ENCODE data around the gene ZNF318.
"Not testable (repeated sequence)": the region's sequence is repeated elsewhere in the genome, so short reads cannot be mapped to it uniquely, and the experiment has no call there.

The ZNF318 gene, protein sequence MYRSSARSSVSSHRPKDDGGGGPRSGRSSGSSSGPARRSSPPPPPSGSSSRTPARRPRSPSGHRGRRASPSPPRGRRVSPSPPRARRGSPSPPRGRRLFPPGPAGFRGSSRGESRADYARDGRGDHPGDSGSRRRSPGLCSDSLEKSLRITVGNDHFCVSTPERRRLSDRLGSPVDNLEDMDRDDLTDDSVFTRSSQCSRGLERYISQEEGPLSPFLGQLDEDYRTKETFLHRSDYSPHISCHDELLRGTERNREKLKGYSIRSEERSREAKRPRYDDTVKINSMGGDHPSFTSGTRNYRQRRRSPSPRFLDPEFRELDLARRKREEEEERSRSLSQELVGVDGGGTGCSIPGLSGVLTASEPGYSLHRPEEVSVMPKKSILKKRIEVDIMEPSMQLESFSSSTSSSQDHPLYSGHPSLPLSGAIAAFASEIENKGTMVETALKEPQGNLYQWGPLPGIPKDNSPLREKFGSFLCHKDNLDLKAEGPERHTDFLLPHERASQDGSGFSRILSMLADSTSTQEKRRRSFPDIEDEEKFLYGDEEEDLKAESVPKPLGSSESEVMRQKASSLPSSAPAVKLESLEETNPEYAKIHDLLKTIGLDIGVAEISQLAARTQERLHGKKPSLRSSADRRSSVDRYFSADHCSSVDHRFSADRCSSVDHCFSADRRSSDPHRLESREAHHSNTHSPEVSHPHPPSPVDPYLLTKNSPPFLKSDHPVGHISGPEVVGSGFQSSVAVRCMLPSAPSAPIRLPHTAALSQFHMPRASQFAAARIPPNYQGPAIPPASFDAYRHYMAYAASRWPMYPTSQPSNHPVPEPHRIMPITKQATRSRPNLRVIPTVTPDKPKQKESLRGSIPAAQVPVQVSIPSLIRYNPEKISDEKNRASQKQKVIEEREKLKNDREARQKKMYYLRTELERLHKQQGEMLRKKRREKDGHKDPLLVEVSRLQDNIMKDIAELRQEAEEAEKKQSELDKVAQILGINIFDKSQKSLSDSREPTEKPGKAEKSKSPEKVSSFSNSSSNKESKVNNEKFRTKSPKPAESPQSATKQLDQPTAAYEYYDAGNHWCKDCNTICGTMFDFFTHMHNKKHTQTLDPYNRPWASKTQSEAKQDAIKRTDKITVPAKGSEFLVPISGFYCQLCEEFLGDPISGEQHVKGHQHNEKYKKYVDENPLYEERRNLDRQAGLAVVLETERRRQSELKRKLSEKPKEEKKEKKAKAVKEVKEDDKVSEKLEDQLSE (N-terminal part only)

DNA sequence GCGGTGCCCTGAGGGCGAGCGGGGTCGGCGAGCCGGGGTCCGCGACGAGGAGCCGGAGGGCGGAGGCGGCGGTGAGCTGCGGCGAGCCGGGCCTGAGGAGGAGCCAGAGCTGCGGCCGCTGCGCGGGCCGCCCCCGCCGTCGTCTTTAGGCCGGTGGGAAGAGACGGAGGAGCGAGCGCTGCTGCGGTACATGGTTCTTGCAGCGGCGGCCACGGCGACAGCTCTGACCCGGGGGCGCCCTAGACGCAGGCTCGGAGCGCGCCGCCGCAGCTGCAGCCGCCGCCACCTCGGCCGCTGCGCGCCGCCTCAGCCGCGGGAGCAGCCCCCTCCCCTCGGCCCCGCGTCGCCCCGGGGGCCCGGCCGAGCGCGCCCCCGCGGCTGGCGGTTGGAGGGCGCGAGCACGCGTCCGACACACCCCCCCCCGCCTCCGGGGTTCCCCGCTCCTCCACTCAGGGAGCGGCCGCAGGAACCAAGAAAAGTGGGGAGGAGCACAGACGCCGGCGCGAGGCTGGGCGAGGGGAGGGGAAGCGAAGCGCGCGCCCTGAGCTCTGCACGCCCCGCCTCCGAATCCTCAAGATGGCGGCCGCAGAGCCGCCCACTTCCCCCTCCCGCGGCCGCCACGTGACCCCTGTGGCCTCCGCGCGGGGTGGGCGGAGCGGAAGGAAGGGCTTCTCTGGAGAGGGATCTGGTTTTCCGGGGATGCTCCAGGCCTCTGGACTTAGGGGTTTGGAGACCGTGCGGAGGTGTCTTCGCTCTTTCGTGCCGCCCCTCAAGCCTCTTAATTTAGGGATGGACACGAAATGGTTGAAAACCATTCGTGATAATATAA is at the start of gene ZNF318:
TSS of gene ZNF318 (minus strand) at position 474 of the 829 bp plus-strand sequence. CDS start at position 192, 282 bp downstream.
- peak; percentile 97 for DNase-seq (ENCODE audit: low read depth)
- peak within 1 kb of the TSS; percentile 74 for H3K4me3 ChIP-seq (replicated peaks; ENCODE audit: low read depth, low read length)
- TF ChIP-seq, protein P1, sequence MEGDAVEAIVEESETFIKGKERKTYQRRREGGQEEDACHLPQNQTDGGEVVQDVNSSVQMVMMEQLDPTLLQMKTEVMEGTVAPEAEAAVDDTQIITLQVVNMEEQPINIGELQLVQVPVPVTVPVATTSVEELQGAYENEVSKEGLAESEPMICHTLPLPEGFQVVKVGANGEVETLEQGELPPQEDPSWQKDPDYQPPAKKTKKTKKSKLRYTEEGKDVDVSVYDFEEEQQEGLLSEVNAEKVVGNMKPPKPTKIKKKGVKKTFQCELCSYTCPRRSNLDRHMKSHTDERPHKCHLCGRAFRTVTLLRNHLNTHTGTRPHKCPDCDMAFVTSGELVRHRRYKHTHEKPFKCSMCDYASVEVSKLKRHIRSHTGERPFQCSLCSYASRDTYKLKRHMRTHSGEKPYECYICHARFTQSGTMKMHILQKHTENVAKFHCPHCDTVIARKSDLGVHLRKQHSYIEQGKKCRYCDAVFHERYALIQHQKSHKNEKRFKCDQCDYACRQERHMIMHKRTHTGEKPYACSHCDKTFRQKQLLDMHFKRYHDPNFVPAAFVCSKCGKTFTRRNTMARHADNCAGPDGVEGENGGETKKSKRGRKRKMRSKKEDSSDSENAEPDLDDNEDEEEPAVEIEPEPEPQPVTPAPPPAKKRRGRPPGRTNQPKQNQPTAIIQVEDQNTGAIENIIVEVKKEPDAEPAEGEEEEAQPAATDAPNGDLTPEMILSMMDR (IDR thresholded peaks at IDR 0.05; ENCODE audit: low read length, missing control alignments) = no peak

DNA sequence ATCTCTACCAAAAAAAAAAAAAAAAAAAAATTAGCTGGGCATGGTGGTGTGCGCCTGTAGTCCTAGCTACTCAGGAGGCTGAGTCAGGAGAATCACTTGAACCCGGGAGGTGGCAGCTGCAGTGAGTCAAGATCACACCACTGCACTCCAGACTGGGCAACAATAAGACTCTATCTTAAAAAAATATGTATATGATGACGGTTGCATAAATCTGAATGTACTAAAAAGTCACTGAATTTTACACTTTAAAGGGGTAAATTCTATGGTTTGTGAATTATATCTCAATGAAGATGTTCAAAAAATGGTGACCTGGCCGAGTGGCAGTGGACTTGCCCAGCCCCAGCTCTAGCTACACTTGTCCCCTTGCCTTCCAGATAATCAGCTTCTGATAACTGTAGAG is 47.5 kb upstream of the ZNF318 start:
- TF ChIP-seq, protein P1 (IDR thresholded peaks at IDR 0.05; ENCODE audit: low read length, missing control alignments) = no peak
- H3K4me3 ChIP-seq (replicated peaks; ENCODE audit: low read depth, low read length) = no peak overlapping the region
- DNase-seq (ENCODE audit: low read depth) = no peak

DNA sequence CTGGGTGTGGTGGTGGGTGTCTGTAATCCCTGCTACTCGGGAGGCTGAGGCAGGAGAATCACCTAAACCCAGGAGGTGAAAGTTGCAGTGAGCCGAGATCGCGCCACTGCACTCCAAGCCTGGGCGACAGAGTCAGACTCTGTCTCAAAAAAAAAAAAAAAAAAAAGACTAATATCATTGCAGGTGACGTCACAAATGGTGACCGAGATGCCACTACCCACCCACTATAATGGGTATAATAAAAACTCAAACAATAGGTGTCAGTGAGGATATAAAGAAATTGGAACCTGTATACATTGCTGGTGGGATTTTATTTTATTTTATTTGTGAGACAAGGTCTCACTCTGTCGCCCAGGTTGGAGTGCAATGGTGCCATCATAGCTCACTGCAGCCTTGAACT is 45.8 kb upstream of the ZNF318 start:
- not testable (repeated sequence) for H3K4me3 ChIP-seq (replicated peaks; ENCODE audit: low read depth, low read length); DNase-seq (ENCODE audit: low read depth)

DNA sequence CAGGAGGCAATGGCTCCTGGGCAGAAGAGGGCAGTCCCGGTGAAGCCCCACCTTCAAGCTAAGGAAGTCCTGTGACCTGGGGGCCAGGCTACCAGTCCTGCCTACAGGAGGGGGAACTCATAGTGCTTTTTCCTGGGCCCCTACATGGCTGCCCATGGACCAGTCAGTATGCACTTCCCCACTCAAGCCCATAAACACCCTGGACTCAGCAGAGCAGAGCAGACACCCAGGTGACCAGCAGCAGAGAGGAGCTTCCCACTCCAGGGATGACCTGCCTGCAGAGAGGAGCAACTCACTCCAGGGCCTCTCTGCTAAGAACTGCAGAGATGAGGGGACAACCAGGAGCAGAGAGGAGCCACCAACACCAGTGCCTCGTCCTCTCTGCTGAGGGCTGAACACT is 43.6 kb upstream of the ZNF318 start:
- no peak for DNase-seq (ENCODE audit: low read depth)
- TF ChIP-seq, protein P1 (IDR thresholded peaks at IDR 0.05; ENCODE audit: low read length, missing control alignments) = no peak
- no peak overlapping the region for H3K4me3 ChIP-seq (replicated peaks; ENCODE audit: low read depth, low read length)

DNA sequence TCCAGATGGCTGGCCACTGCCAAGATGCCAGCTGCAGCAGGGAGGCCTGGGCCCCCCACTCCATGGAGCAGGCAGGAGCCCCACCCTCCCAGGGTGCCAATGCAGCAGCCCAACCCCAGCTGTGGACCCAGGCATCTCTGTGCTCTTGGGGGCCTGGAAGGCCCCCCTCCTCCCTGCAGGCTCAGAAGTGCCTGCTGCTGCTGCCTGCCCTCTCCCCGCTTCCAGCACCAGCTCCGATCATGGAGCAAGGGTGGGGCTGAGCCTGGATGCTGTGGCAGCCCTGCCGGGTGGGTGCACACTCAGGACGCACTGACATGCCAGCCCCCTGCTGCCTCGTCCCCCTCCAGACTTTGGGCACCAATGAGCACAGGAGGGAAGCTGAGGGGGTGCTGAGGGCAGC is 43.1 kb upstream of the ZNF318 start:
- DNase-seq (ENCODE audit: low read depth) = no peak
- no peak overlapping the region for H3K4me3 ChIP-seq (replicated peaks; ENCODE audit: low read depth, low read length)
- TF ChIP-seq, protein P1 (IDR thresholded peaks at IDR 0.05; ENCODE audit: low read length, missing control alignments) = no peak

DNA sequence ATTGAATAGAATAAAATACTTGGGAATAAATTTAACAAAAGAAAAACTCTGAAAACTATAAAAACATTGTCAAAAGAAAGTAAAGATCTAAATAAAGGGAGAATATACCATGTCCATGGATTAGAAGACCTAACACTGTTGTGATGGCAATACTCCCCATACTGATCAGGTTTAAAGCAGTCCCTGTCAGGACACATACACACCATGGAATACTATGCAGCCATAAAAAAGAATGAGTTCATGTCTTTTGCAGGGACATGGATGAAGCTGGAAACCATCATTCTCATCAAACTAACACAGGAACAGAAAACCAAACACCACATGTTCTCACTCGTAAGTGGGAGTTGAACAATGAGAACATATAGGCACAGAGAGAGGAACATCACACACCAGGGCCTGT is 41.3 kb upstream of the ZNF318 start:
- H3K4me3 ChIP-seq (replicated peaks; ENCODE audit: low read depth, low read length); DNase-seq (ENCODE audit: low read depth): not testable (repeated sequence)

DNA sequence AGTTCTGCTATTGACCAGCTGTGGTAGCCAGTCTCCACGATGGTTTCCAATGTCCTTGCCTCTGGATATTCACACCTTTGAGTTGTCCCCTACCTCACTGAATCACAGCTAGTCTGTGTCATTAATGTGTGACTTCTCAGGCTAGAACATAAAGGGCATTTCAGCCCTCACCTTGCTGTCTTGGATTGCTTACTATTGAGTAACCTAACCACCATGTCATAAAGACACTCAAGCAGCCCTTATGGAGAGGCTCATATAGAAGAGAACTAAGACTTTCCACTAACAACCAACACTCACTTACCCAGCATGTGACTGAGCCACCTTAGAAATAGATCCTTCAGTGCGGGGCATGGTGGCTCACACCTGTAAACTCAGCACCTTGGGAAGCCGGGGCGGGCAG is 38.8 kb upstream of the ZNF318 start:
- DNase-seq (ENCODE audit: low read depth) = no peak
- H3K4me3 ChIP-seq (replicated peaks; ENCODE audit: low read depth, low read length) = no peak overlapping the region
- TF ChIP-seq, protein P1 (IDR thresholded peaks at IDR 0.05; ENCODE audit: low read length, missing control alignments) = no peak
